Stimulated activated CD8-positive, alpha-beta memory T cell treated with anti-CD3 and anti-CD28 coated beads, Interleukin-7, amount 100 ng/mL, for 1 hour (primary cell): ENCODE measurements around the gene CTSD.
"Not testable (repeated sequence)": the region's sequence is repeated elsewhere in the genome, so short reads cannot be mapped to it uniquely, and the experiment has no call there.

Experiments used
- DNase-seq, 2 donors: peaks; one replicate each; pipeline ENCODE4 v3.0.0-alpha.2; 2020; ENCODE audit warnings: low read depth in 2 of 2

The CTSD gene

GRCh38 chr11:1763796-1764661 lies at the start of gene CTSD:
CTSD (minus strand) TSS chr11:1763927; CDS start chr11:1763859, 68 bp downstream.
- peak; percentile 73 to 78 for DNase-seq

- DNase-seq, result not testable (repeated sequence)
Measured at GRCh38 chr11:1813356-1813755, 49.6 kb upstream of the CTSD start.

GRCh38 chr11:1812801-1813200 lies 49.1 kb upstream of the CTSD start:
- DNase-seq, result no peak

- DNase-seq, result no peak
Measured at GRCh38 chr11:1812274-1812673, 48.5 kb upstream of the CTSD start.

DNA sequence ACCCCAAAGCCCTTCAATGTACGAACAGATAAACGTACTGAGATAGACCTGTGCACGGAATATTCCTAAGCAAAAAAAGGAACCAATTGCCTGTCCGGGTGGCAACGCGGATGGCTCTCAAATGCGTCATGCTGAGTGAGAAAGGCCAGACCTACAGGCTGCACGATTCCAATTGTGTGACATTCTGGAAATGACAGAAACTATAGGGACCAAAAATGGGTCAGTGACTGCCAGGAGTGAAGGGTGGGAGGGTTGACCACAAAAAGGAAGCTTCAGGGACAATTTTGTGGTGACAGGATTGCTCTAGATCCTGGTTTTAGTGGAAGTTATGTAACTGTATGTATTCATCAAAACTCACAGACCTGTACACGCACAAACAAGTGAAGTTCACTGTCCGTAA lies 47.0 kb upstream of the CTSD start:
- no peak for DNase-seq

- no peak for DNase-seq
Measured at GRCh38 chr11:1807264-1807995, 43.7 kb upstream of the CTSD start.

- DNase-seq, result no peak
Measured at GRCh38 chr11:1805525-1805924, 41.8 kb upstream of the CTSD start.

- not testable (repeated sequence) for DNase-seq
Measured at GRCh38 chr11:1803835-1804519, 40.2 kb upstream of the CTSD start.

DNA sequence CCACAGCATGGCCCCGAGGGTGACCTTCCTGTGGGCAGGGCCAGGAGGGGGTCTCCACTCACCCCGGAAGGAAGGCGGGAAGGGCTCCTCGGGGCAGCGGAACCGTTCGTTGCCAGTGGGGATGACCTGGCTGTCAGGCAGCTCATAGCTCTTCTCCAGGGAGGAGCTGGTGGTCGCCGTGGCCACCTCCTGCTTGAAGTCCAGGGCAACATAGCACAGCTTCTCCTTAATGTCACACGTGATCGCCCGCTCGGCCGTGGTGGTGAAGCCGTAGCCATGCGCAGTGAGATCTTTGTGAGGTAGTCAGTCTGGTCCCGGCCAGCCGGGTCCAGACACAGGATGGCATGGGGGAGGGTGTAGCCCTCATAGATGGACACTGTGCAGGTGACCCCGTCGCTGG lies 39.5 kb upstream of the CTSD start:
- DNase-seq, result no peak

DNA sequence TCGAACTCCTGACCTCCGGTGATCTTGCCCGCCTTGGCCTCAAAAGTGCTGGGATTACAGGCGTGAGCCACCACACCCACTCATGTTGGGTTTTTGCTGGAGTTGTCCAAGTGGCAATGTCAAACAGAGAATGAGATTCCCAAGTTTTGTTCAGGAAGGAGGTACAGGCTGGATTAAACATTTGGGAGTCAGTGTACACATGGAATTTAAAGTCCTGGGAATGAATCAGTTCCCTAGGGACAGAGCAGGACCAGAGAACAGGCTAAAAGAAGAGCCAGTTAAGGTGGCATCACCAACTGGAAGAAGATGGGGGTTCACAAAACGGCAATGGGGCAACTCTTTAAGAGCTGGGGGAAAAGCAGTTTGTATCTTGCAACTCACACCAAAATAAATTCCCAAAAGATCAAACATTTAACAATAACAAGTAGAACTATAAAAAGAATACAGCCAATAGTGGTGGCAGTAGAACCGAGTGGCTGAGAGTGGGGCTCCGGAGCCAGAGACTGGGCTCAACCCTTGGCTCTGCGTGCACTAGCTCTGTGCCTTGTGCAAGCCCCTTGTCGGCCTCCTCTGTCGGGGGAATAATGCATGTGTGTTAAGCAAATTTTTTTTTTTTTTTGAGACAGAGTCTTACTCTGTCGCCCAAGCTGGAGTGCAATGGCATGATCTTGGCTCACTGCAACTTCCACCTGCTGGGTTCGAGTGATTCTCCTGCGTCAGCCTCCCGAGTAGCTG lies 33.8 kb upstream of the CTSD start:
- DNase-seq, result no peak

GRCh38 chr11:1796413-1797011 lies 32.8 kb upstream of the CTSD start:
- DNase-seq, result no peak

DNA sequence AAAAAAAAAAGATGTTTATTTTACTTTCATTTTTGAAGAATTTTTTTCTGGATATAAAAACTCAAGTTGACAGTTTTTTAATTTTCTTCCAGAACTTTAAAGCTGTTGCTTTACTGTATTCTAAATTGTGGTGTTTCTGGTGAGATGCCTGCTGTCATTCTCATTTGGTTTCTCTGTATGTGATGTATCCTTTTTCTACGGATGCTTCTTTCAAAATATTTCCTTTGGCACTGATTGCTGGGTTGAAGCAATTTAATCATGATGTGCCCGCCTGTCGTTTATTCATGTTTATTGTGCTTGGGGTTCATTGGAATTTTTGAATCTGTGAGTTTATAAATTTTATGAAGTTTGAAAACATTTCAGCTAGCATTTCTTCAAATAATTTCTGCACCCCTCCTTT lies 29.4 kb upstream of the CTSD start:
- DNase-seq, result no peak

GRCh38 chr11:1792461-1792860 lies 28.7 kb upstream of the CTSD start:
- DNase-seq, result no peak

DNA sequence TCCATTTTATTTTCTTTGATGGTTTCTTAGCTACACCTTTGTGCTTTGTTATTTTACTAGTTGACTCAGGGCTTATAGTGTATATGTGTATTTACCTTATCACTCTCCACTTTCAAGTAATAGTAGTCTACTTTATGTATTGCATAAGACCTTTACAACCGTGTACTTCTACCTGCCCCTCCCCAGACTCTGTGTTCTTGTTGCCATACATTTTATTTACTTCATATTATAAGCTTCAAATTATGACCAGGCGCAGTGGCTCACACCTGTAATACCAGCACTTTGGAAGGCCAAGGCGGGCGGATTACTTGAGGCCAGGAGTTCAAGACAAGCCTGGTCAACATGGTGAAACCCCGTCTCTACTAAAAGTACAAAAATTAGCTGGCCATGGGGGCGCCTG lies 28.2 kb upstream of the CTSD start:
- DNase-seq, result no peak

DNA sequence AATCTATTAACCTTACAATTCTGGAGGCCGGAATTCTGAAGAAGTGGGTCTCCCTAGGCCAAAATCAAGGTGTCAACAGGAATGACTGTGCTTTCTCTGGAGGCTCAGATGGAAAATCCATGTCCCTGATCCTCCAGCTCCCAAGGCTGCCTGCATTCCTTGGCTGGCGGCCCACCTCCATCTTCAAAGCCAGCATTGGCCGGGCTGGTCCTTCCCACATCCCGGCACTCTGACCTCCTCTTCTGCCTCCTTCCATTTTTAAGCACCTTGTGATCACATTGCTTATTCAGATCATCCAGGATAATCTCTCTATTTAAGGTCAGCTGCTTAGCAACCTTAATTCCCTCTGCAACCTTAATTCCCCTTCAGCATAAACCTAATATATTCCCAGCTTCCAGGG lies 22.7 kb upstream of the CTSD start:
- DNase-seq, result no peak

DNA sequence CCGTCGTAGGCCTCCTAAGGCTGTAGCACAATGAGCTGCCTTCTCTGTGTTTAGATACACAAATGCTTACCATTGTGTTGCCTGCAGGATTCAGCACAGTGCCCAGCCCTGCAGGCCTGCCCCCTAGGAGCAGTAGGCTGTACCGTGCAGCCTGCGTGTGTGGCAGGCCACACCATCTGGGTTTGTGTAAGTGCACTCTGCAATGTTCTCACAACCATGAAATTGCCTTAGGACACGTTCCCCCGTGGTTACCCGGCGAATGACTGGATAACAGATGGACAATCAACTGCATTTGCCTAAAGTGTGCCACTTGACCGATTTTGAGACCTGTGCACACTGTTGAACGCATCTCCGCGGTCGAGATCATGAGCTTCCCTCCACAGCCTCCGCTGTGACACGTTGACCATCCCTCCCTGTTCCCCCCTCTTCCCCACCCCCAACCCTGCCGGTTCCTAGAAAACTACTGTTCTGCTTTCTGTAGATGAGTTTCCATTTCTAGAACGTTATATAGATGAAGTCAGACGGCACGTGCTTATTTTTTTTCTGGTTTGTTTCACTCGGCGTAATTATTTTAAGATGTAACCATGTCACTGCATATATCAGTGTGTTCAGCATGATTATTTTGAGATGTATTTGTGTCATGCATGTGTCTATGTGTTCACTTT lies 22.2 kb upstream of the CTSD start:
- DNase-seq, result no peak

DNA sequence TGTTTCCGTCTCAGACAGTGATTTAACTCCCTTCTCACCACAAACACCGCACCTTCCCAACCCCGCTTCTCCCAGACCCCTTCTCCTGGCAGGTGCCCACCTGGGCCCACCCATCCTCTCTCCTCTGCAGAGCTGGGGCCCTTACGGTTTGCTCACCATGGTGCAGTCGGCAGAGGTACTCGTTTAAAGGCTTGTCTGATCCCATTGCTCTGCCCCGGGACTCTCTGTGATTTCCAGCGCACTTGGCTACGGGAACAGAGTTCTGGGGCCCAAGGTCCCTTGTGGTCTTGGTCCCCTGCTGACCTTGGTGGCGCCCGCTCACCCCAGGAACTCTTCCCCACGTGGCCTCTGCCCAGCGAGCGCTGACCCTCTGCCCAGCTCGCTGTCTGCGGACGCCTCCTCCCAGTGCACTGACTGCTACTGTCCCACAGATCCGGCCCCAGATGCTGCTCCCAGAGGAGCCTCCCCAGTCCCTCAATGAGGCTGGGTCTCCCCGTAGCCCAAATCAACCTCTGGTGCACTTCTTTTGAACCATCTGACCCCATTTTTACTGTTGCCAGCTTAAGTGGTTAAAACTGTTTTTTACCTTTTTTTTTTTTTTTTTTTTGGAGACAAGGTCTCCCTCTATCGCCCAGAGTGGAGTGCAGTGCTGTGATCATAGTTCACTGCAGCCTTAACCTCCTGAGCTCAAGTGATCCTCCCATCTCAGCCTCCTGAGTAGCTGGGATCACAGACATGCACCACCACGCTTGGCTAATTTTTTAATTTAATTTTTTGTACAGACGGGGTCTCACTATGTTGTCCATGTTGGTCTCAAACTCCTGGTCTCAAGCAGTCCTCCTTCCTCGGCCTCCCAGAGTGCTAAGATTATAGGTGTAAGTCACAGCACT lies 21.3 kb upstream of the CTSD start:
- no peak for DNase-seq

DNA sequence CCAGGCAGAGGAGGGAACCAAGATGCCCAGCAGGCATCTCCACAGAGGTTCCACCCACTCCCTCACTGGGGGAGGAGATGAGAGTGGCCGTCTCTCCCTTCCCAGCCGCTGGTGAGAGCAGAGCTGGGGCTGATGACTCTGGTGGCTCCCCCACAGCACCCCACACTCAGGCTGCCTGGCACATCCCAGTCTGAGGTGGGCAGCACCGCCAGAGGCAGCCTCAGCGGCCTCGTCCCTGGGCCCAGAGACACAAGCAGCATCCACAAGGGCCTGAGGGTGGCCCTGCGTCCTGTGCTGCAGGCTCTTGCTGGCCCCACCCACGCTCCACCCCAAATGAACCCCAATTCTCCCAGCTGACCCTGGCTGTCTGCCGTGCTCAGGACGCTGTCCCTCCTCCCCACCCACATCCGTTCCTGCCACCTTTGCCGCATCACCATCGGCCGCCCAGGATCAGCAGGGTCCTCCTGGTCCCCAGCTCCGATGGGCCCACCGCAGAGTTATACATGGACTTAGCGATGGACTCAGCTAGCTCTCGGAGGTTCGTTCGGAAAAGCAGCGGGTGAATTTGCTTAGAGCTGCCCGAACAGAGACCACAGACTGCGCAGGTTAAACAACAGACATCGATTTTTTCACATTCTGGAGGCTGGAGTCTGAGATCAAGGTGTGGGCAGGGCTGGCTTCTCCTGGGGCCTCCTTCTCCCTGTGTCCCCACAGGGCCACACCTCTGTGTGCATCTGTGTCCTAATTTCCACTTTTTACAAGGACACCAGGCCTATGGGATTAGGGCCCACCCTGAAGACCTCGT lies 20.2 kb upstream of the CTSD start:
- no peak for DNase-seq
